Vagina (tissue), 2 donors: ENCODE data around the gene SC5D. TPM values are rescaled to one million over a fixed set of nuclear protein-coding genes. Genes with fewer than 3 reads are reported as not detected.

Experiments
- DNase-seq, 2 donors: peaks; one replicate each; pipeline ENCODE4 v3.0.0-alpha.2; 2017; ENCODE audit errors: extremely low spot score in 2 of 2
- H3K27ac ChIP-seq: fragments of 200-600 bp; sonication (generic); one replicate; pipeline ENCODE4 v1.5.1; 2019
- H3K27me3 ChIP-seq: fragments of 200-600 bp; sonication (generic); one replicate; pipeline ENCODE4 v1.5.1; 2019
- H3K36me3 ChIP-seq, 2 donors: fragments of 200-600 bp; sonication (generic); one replicate each; pipeline ENCODE4 v1.5.1; 2017 to 2019
- H3K4me1 ChIP-seq: fragments of 200-600 bp; sonication (generic); one replicate; pipeline ENCODE4 v1.5.1; 2019
- H3K4me3 ChIP-seq, 2 donors: fragments of 200-600 bp; sonication (generic); 1 replicate in 1 of 2; 2 replicates in 1 of 2; pipeline ENCODE4 v1.5.1; 2016 to 2019
- H3K9me3 ChIP-seq: fragments of 200-600 bp; sonication (generic); one replicate; pipeline ENCODE4 v1.5.1; 2019
- POLR2A ChIP-seq, 2 donors: fragments of 450-650 bp; IDR thresholded peaks; one replicate each; pipeline ENCODE4 v1.6.1; 2017; ENCODE audit warnings: antibody characterized with exemption in 2 of 2, mild to moderate bottlenecking in 2 of 2, moderate library complexity in 2 of 2
- POLR2AphosphoS5 ChIP-seq, 2 donors: sonication (generic); formaldehyde crosslinking; IDR thresholded peaks; one replicate each; pipeline ENCODE4 v1.9.0; 2017; ENCODE audit warnings: antibody characterized with exemption in 2 of 2, mild to moderate bottlenecking in 2 of 2, low read depth in 1 of 2; ENCODE audit not compliant: insufficient read depth in 1 of 2
- intact Hi-C: fragments of 100-400 bp; cut with DNase I; formaldehyde crosslinking; loops from one replicate; pipeline ENCODE4 v1.15.1; 2023
- total RNA-seq: library from RNA; depleted of rRNA; stranded (reverse); fragments of >200 nt; gene quantifications from one replicate; pipeline ENCODE4 v1.2.3, GENCODE V29; 2016
- TF ChIP-seq, protein P1 (sequence below), 3 experiments: fragments of 450-650 bp in 2 of 3; fragments of 200-600 bp in 1 of 3; sonication (generic) in 1 of 3; IDR thresholded peaks; one replicate each; pipeline ENCODE4 v1.5.1; 2017 to 2019; ENCODE audit warnings: antibody characterized with exemption in 3 of 3, mild to moderate bottlenecking in 2 of 3, moderate library complexity in 2 of 3

The SC5D gene
- total RNA-seq, 1 donor from 2014 or later, result 86.7 TPM

DNA sequence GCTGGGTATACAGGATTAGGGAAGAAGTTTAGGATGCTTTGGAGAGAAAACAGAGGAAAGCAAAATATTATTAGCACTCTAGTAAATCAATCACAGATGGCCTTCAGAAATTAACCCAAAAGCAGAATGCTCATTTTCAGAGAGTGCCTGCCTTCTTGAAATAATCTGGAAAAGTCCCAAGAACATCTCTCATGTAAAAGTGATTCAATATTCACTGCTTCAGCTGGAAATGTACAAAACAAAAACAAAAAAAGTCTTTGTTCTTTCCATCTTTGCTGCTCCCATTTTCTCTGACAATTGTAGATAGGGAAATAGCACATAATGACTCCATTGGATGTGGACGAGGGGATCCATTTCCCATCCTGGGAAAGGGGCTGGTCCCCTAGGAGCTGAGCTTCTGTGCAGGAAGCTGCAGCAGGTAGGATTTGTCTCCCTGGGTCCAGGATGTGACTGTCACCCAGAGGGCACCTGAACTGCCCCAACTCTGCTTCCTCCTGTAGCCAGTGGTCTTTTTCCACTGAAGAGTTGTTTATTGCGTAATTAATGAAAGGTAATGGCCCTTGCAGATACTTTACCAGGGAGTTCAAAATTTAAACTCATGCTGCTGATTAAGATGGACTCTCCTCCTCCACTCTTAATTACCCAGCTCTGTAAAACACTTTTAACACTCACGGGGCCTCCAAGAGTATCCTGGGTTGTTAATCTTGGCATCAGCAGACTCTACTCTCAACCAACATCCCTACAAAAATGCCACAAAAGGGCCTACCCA, 57.9 kb downstream of the SC5D start:
- Histone ChIP-seq H3K4me1 (peaks cover 11% of the 10 kb centered on the region), H3K27ac (no peak overlapping the region), H3K4me3 (no peak overlapping the region), H3K27me3 (no peaks in the 10 kb centered on the region), H3K9me3 (no peaks in the 10 kb centered on the region), H3K36me3 (no peaks in the 10 kb centered on the region)
- intact Hi-C loops, result no loop called here
- TF ChIP-seq, protein P1, sequence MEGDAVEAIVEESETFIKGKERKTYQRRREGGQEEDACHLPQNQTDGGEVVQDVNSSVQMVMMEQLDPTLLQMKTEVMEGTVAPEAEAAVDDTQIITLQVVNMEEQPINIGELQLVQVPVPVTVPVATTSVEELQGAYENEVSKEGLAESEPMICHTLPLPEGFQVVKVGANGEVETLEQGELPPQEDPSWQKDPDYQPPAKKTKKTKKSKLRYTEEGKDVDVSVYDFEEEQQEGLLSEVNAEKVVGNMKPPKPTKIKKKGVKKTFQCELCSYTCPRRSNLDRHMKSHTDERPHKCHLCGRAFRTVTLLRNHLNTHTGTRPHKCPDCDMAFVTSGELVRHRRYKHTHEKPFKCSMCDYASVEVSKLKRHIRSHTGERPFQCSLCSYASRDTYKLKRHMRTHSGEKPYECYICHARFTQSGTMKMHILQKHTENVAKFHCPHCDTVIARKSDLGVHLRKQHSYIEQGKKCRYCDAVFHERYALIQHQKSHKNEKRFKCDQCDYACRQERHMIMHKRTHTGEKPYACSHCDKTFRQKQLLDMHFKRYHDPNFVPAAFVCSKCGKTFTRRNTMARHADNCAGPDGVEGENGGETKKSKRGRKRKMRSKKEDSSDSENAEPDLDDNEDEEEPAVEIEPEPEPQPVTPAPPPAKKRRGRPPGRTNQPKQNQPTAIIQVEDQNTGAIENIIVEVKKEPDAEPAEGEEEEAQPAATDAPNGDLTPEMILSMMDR (IDR thresholded peaks at IDR 0.05), result no peak
- TF ChIP-seq POLR2AphosphoS5 (IDR thresholded peaks at IDR 0.05; ENCODE audit: insufficient read depth in 1 of 2, low read depth in 1 of 2) (no peak), POLR2A (IDR thresholded peaks at IDR 0.05) (no peak)
- DNase-seq, result no peak

DNA sequence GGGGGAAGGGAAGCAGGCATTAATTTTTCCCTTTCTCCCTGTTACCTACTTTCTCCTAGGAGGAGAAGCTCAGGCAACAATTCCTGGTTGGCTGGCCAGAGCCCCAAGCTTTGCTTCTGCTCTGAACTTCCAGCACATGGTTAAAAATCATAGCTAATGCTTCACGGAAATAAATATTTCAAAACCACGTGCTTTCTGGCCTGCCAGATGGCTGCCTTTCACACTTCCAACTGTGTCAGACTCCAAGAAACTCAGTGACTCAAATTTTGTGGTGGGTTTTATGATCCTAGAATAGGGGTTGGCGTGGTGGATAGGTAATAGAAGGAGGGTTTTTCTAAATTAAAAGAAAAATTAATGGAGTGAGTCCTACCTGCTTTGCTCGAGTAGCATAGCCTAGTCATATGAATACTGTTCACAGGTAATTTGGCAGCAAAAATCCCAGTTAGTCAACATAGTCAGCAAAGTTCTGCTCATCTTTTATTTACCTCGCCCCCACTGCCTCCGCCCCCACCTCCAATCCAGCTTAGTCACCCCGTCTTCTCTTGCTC, 58.6 kb downstream of the SC5D start:
- no peak for DNase-seq

DNA sequence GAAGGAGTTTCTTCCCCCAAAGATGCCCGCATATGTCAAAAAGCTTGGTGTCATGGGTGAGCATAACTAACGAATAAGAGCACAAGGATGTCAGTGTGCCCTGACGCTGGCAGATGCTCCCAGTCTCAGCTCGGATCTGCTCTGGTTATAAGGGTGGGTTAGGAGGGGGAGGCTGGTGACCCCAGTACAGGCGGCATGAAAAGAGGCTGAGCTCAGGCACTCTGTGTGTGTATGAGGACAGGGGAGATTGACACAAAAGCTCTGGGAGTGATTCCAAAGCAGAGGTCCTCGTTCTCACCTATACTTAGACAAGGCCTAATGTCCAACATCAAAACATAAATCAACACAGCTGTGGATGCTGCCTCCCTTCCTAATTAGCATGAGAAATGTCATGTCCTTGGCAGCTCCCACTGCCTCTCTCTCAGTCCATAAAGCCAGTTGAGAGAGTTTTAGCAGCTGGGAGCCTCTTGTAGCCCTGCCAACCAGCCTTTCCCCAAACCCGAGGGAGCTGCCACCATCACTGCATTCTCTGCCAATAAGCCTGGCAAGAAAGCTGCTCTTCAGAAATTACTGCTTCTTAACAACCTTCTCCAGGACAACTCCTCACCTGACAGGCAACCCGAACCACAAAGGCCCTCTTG, 59.8 kb downstream of the SC5D start:
- Histone ChIP-seq H3K4me1 (peaks cover 11% of the 10 kb centered on the region), H3K9me3 (no peaks in the 10 kb centered on the region), H3K36me3 (no peaks in the 10 kb centered on the region), H3K4me3 (no peak overlapping the region), H3K27me3 (no peaks in the 10 kb centered on the region), H3K27ac (no peak overlapping the region)
- no peak for DNase-seq
- intact Hi-C loops, result no loop called here
- TF ChIP-seq POLR2AphosphoS5 (IDR thresholded peaks at IDR 0.05; ENCODE audit: insufficient read depth in 1 of 2, low read depth in 1 of 2) (no peak), POLR2A (IDR thresholded peaks at IDR 0.05) (no peak)
- TF ChIP-seq, protein P1 (IDR thresholded peaks at IDR 0.05), result no peak

More for the DNA sequence above, 58.6 kb downstream of the SC5D start:
- intact Hi-C loops, result no loop called here
- H3K36me3 ChIP-seq, result no peaks in the 10 kb centered on the region
- H3K9me3 ChIP-seq, result no peaks in the 10 kb centered on the region
- TF ChIP-seq, protein P1 (IDR thresholded peaks at IDR 0.05), result no peak
- no peak for TF ChIP-seq POLR2AphosphoS5 (IDR thresholded peaks at IDR 0.05; ENCODE audit: insufficient read depth in 1 of 2, low read depth in 1 of 2)
- TF ChIP-seq POLR2A (IDR thresholded peaks at IDR 0.05), result no peak
- H3K4me3 ChIP-seq, result no peak overlapping the region
- H3K4me1 ChIP-seq, result peaks cover 11% of the 10 kb centered on the region
- H3K27ac ChIP-seq, result no peak overlapping the region
- H3K27me3 ChIP-seq, result no peaks in the 10 kb centered on the region

DNA sequence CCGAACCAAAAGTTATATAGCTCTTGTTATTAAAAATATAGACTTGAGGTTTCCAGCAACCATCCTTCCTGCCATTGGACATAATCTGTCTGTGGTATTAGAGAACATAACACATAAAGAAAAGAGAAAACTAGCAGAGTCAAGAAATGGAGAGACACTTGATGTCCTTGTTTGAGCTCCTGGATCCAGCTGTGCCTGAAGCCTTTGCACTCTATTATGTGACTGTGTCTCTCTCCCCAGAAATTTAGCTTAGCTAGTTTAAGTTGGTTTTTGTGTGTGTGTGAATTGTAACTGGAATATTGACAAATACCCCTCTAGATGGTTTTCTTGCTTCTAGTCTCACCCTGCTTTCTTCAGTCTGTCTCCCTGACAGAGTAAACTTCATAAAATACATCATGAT, 61.6 kb downstream of the SC5D start:
- DNase-seq, result no peak
- no peak overlapping the region for H3K27ac ChIP-seq

More for the DNA sequence above, 61.6 kb downstream of the SC5D start:
- Histone ChIP-seq H3K4me3 (no peak overlapping the region), H3K36me3 (no peaks in the 10 kb centered on the region), H3K4me1 (peaks cover 11% of the 10 kb centered on the region), H3K9me3 (no peaks in the 10 kb centered on the region), H3K27me3 (no peaks in the 10 kb centered on the region)
- TF ChIP-seq POLR2AphosphoS5 (IDR thresholded peaks at IDR 0.05; ENCODE audit: insufficient read depth in 1 of 2, low read depth in 1 of 2) (no peak), POLR2A (IDR thresholded peaks at IDR 0.05) (no peak)
- TF ChIP-seq, protein P1 (IDR thresholded peaks at IDR 0.05), result no peak
- intact Hi-C loops, result no loop called here
